Central memory CD4-positive, alpha-beta T cell (primary cell): ENCODE data around the gene SPATA6.
"Not testable (repeated sequence)": the region's sequence is repeated elsewhere in the genome, so short reads cannot be mapped to it uniquely, and the experiment has no call there.

ENCODE experiments used
- DNase-seq: peaks from one replicate; pipeline ENCODE4 v3.0.0; 2022

Gene SPATA6

GRCh38 chr1:48338257-48338656 is 133.7 kb downstream of the SPATA6 start:
- no peak for DNase-seq

- DNase-seq: no peak
Measured at GRCh38 chr1:48333316-48333715, 138.7 kb downstream of the SPATA6 start.

GRCh38 chr1:48332115-48332514 is 139.9 kb downstream of the SPATA6 start:
- DNase-seq: no peak

- no peak for DNase-seq
Measured at GRCh38 chr1:48329905-48330304, 142.1 kb downstream of the SPATA6 start.

- no peak for DNase-seq
Measured at GRCh38 chr1:48329486-48329885, 142.5 kb downstream of the SPATA6 start.

GRCh38 chr1:48311829-48312228 is 160.2 kb downstream of the SPATA6 start:
- DNase-seq: not testable (repeated sequence)

- DNase-seq: no peak
Measured at GRCh38 chr1:48309564-48310082, 162.4 kb downstream of the SPATA6 start.

GRCh38 chr1:48302652-48303051 is 169.4 kb downstream of the SPATA6 start:
- no peak for DNase-seq

GRCh38 chr1:48294656-48295055 is 177.3 kb downstream of the SPATA6 start:
- no peak for DNase-seq

GRCh38 chr1:48294094-48294493 is 177.9 kb downstream of the SPATA6 start:
- DNase-seq: not testable (repeated sequence)

GRCh38 chr1:48292706-48293105 is 179.3 kb downstream of the SPATA6 start:
- DNase-seq: no peak

GRCh38 chr1:48291421-48291820 is 180.6 kb downstream of the SPATA6 start:
- no peak for DNase-seq

- DNase-seq: no peak
Measured at GRCh38 chr1:48285525-48285924, 186.5 kb downstream of the SPATA6 start.

GRCh38 chr1:48284696-48285420 is 187.1 kb downstream of the SPATA6 start:
- DNase-seq: not testable (repeated sequence)

GRCh38 chr1:48282329-48282728 is 189.7 kb downstream of the SPATA6 start:
- not testable (repeated sequence) for DNase-seq

- DNase-seq: not testable (repeated sequence)
Measured at GRCh38 chr1:48277437-48277836, 194.6 kb downstream of the SPATA6 start.

- no peak for DNase-seq
Measured at GRCh38 chr1:48266576-48266975, 205.4 kb downstream of the SPATA6 start.

GRCh38 chr1:48263041-48263440 is 209.0 kb downstream of the SPATA6 start:
- DNase-seq: no peak

- DNase-seq: no peak
Measured at GRCh38 chr1:48261881-48262400, 210.1 kb downstream of the SPATA6 start.

GRCh38 chr1:48258106-48258505 is 213.9 kb downstream of the SPATA6 start:
- no peak for DNase-seq

- DNase-seq: no peak
Measured at GRCh38 chr1:48254254-48254653, 217.8 kb downstream of the SPATA6 start.

GRCh38 chr1:48251821-48252220 is 220.2 kb downstream of the SPATA6 start:
- DNase-seq: no peak

GRCh38 chr1:48251323-48251722 is 220.7 kb downstream of the SPATA6 start:
- no peak for DNase-seq

- no peak for DNase-seq
Measured at GRCh38 chr1:48250572-48250971, 221.4 kb downstream of the SPATA6 start.

GRCh38 chr1:48249868-48250267 is 222.1 kb downstream of the SPATA6 start:
- no peak for DNase-seq
